Endometrial microvascular endothelial cells (primary cell): ENCODE measurements around the gene FOXA1. TPM values are rescaled to one million over a fixed set of nuclear protein-coding genes. Genes with fewer than 3 reads are reported as not detected.

ENCODE experiments used
- in situ Hi-C: cut with HindIII; loops from 2 replicates; pipeline ENCODE4 v1.10.0; 2017; ENCODE audit warnings: low sequenced_read_pairs, low pct_unique_long_range_greater_than_20kb; ENCODE audit errors: inconsistent ontology term
- total RNA-seq: library from RNA; depleted of rRNA; stranded (reverse); fragments of >200 nt; gene quantifications from one replicate; pipeline ENCODE4 v1.2.3, GENCODE V29; 2015; ENCODE audit errors: inconsistent ontology term

FOXA1 gene
- total RNA-seq, 1 donor from 2014 or later = not detected

GRCh38 chr14:37591941-37592481 is 3.0 kb downstream of the FOXA1 start:
- in situ Hi-C loops = no loop called here

GRCh38 chr14:37591311-37591940 is 3.6 kb downstream of the FOXA1 start:
- in situ Hi-C loops = no loop called here

DNA sequence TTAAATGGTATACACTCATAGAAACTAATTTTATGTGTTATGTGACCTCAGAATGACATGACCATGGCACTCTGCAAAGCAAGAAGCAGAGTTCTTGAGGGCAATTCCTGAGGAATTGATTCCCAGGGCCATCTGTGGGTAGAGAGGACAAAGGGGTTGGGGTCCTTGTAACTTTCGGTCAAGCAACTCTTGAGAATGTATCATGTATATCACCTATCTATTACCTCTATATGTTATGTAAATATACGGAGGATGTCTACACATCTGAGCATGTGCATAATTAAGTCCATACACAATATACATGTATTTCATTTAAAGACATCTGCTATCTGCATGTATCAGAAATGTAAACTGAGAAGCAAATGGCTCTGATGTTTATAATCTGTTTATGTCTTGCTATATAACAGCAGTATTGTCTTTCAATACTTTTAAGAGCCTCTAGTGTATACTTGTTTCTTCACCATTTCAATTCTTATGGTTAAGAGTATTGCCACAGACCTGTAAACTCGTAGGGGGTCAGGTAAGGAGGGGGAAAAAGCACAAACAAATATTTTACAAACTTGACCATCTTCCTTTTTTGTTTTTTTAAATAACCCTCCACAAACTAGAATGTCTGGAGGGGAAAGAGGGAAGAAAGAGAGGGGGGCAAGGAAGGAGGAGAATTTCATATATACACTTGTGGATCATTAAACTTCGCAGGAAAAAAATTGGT is 4.5 kb downstream of the FOXA1 start:
- in situ Hi-C loops = no loop called here

- in situ Hi-C loops = no loop called here
Observed at GRCh38 chr14:37589715-37590427, 5.2 kb downstream of the FOXA1 start.

- in situ Hi-C loops = no loop called here
Observed at GRCh38 chr14:37588956-37589714, 5.9 kb downstream of the FOXA1 start.

GRCh38 chr14:37588667-37588955 is 6.4 kb downstream of the FOXA1 start:
- in situ Hi-C loops = no loop called here

DNA sequence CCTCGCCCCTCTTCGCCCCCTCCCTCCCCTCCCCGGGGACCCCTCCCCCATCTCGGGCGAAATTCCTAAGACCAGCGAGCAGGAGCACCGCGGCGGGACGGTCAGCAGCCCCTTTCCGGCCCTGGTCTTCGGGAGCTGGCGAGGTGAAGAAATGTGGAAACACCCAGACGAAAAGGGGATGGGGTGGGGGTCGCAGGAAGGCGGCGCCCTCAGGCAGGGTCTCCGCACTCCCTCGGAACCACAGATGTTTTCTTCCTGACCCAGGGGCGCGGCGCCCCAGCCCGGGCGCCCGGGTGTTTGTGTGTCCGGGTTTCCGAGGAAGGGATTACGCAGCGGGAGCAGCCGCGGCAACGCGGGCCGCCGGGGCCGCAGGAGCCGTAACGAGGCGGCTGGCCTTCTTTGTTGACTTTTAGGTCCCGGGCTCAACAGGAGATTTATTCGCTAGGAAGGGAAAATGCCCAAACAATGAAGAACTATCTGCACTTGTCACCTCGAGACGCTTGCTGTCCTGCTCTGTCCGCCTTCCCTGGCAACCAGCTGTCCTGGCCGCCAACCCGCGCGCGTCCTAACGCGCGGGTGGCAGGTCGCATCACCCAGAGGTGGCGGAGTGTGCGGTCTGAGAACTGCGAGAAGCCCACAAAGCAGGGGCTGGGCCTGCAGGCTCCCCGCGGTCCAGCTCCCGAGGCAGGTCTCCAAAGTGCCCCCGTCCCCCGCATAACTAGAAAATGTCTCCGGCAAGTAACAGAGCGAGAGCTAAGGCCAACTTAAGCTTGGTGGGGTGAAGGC is 7.0 kb downstream of the FOXA1 start:
- in situ Hi-C loops = no loop called here

- in situ Hi-C loops = no loop called here
Observed at GRCh38 chr14:37587131-37587803, 7.8 kb downstream of the FOXA1 start.

DNA sequence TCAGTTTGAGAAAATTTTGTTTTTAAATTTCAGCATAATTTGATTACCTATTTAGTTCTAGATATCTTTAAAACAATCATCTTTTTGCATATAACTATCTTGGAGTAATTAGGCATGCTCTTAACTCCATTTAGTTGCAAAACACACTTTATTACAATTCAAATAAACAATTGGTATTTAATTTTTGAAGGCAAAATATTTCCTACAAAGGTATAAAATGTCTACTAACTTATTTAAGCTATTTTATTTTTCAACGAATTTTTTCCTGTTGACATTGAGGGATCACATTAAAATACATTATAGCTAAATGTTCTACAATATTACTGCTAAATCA is 8.3 kb downstream of the FOXA1 start:
- in situ Hi-C loops = no loop called here

DNA sequence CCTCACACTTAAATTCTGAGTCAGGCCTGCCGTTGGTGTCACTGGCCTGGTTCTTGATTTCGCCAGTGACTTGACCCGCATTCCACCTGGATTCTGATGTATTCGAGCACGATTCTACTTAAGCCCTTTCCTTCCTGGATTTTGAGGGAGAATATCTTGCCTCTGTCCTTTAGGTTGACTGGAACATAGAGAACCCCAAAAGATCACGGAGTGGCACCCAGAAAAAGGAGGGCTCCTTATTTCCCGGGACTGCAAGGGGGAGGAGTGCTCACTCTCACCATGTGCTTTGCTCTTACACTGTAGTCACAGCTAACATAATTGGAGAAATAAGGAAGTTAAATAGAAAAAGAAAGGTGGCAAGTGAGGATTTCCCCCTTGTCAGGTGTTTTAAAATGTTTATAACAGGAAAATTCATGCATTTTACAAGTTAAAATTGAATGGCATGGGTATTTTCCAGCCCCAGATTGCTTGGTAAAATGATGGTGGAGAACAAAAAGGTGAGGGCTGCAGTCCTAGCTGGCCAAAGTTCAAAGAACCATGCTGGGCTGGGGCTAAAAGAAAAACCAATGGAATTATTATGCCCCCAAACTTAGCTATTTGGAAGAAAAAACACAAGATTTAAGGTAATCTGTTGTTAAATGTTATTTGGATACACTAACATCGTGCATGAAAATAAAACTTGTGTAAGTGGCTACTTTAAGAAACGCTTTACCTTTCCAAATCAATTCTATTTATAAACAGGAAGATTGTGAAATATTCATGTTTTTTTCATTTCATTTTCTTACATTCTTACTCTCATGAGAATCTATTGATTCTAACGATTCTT is 8.9 kb downstream of the FOXA1 start:
- in situ Hi-C loops = no loop called here

DNA sequence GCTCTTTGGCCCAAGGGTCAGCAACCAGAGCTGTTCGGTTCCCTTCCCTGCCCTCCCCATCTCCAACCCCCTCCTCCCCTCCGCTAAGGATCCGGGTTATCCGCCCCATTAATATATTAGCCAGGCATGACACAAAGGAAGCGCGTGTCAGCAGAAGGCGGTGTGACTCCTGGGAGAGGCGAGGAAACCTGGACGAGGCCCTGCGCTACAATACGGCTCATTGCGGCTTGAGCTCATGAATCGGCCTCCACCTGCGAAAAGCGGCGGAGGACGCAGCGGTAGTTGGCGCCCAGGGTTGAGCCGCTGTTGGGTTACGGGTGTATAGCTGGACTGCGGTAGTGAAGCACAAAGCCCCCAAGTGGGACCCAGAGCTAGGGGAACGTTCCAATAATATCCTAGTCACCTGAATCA is 9.9 kb downstream of the FOXA1 start:
- in situ Hi-C loops = no loop called here

- in situ Hi-C loops = no loop called here
Observed at GRCh38 chr14:37584211-37585100, 10.6 kb downstream of the FOXA1 start.

GRCh38 chr14:37583358-37584210 is 11.5 kb downstream of the FOXA1 start:
- in situ Hi-C loops = no loop called here

GRCh38 chr14:37580146-37580545 is 14.9 kb downstream of the FOXA1 start:
- in situ Hi-C loops = no loop called here

GRCh38 chr14:37579274-37579673 is 15.8 kb downstream of the FOXA1 start:
- in situ Hi-C loops = no loop called here

DNA sequence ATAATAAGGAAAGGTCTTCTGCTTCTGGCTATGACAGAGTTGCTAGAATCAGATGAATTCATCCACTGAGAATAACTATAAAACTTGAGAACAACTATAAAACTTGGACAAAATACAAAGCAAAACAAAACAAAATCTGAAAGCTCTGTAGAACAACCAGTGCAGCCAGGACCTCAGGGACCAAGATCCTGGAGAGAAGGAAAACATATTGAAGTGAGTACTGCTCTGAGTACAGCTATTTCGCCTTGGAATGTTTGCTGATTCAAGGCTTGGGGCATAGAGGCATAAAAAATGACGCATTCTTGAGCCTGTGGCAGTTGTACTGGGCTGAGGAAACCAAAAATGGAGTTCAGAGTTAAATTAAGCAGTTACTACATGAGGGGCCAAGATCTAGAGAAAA is 21.7 kb downstream of the FOXA1 start:
- in situ Hi-C loops = no loop called here
